HG02981 (cell line): ENCODE data around the gene GABPB1.

ENCODE experiments used
- ATAC-seq: cut with Tn5 transposase; IDR thresholded peaks from one replicate; pipeline ENCODE4 v1.9.1; 2021; ENCODE audit warnings: mild to moderate bottlenecking, moderate library complexity; ENCODE audit not compliant: unreplicated experiment

Gene GABPB1

DNA sequence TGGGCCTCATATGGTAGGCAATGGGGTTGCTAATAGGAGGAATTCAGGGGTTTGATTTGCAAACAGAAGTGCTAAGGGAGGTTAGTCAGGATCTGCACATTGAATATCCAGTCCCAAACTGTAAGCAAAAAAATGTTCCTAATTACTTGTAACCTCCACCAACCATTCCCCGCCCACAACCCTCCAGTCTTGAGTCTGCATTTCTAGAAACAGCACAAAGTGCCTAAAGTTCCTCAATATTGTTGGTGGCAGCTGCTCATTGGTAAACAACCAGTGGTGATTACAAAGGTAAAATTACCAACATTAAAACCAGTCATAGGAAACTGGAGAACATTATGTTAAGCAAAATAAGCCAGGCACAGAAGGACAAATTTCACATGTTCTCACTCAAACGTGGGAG is 108.4 kb downstream of the GABPB1 start:
- ATAC-seq = no peak

DNA sequence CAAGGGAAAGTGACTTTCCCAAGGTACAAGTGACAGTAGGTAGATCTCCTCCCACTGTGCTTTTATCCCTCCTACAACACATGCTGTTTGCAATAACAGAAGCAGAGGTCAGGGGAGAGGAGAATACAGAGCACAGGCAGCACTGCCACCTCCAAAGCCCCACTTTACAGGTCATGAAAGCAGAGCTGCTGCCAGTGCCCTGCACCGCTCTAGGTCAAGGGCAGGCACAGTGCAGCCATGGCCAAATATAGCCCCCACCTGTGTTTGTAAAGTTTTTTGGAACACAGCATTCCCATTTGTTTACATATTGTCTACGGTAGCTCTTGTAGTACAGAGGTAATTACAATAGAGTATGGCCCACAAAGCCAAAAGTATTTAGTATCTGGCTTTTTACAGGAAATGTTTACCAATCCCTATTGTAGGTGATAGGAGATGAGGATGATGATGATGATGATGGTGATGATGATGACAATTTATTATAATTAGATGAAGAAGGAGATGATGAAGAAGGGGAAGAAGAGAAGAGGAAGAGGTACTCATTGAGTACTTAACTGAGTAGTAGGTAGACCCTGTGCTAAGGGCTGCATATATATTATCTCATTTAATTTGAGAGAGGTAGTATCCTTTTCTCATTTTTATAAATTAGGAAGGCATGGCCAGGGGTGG is 109.9 kb downstream of the GABPB1 start:
- ATAC-seq = no peak

DNA sequence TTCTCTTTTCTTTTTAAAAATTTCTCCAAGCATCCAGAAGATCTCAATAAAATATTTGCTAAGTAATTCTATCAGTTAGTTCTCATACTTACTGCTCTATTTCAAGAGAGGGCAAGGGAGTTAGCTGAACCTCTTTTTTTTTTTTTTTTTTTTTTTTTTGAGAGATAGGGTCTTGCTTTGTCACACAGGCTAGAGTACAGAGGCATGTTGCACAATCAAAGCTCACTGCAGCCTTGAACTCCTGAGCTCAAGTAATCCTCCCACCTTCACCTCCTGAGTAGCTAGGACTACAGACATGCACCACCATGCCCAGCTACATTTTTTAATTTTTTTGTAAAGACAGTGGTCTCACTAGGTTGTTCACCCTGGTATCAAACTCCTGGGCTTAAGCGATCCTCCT is 110.8 kb downstream of the GABPB1 start:
- ATAC-seq = no peak

DNA sequence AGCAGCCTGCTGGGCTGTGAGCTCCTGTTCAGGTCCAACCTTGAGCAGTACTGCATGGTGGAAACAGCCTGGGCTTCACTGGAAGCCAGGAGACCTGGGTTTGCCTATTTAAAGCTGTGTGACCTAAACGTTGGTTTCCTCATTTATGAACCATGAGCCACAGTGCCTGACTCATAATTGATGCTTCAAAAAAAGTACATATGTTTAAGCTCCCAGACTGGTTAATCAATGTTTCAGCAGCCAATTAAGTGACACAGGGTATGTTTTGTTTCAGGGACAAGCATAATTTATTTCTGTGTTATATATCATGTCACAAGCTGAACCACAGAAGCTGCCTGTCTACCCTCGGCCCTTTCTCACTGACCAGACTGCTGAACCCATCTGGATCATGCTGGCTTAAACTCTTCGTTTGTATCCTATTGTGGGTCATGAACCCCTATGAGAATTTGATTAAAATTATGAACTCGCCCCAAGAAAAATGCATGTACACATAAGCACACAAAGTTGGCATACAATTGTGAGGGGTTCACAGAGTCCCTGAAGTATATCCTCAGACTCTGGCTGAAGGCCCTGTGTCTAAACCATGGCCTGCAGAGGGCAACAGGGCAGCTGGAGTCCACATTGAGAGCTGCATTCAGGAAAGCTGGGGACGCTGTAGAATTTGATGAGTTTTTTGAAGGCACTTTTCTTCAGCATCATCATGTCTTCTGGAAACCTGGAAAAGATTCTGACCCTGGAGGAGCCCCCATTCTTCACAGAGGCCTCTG is 113.1 kb downstream of the GABPB1 start:
- ATAC-seq = no peak

DNA sequence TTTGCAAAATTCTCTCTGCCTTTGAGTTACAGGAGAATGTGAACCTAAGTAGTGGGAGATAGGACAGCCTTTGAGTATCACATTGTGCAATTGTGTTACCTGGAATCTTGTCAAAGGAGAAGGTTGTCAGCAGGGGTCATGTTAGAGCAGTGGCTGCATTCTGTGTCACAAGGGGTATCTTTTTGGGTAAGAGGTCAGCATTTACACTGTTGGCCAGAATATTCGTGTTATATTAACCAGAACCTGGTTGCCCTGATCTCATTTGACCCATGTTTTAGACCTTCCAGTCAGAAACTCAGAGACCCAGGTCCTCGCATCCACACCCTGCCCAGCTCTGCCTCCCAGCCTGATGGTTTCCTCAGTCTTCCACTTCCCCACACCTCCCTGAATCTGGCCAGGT is 116.7 kb downstream of the GABPB1 start:
- no peak for ATAC-seq

DNA sequence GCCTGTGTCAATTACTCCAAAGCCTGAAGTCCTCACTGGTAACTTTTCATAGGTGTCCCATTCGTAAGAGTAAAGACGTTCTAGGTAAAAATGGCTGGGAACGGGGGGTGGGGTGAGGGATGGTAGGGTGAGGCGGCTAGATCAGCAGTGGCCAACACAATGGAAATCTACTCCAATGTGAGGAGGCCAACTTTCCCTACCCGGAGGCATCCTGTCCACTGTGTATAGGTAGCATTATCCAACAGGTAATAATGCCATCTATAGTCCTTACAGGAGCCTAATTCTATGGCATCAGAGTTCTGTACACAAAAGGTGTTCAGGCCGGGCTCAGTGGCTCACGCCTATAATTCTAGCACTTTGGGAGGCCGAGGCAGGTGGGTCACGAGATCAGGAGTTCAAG is 118.6 kb downstream of the GABPB1 start:
- no peak for ATAC-seq

DNA sequence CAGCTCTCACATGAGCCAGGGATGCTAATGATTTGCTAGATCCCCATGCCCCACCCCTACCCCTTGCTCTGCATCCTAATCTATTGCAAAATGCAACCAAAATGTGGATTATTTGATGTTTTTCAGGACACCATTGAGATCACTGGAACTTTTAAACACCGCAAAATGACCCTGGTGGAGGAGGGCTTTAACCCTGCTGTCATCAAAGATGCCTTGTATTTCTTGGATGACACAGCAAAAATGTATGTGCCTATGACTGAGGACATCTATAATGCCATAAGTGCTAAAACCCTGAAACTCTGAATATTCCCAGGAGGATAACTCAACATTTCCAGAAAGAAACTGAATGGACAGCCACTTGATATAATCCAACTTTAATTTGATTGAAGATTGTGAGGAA is 119.2 kb downstream of the GABPB1 start:
- no peak for ATAC-seq

DNA sequence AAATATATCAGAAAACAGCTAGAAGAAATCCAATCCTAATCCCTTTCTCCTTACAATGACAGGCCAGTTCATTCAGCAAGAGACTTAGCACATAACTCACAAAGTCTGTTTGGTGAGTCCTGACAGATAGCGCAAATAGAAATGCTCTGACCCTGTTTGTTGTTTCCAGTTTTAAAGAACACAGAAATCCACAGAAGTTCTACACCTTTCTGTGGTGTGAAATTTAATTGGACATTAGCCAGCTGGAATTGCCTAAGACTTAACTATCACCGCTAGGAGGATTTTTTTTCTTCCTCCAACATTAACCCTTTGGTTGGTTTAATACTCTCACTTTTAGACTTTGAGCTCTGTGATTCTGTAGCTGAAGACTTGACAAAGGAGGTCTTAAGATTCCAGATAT is 120.2 kb downstream of the GABPB1 start:
- ATAC-seq = no peak

DNA sequence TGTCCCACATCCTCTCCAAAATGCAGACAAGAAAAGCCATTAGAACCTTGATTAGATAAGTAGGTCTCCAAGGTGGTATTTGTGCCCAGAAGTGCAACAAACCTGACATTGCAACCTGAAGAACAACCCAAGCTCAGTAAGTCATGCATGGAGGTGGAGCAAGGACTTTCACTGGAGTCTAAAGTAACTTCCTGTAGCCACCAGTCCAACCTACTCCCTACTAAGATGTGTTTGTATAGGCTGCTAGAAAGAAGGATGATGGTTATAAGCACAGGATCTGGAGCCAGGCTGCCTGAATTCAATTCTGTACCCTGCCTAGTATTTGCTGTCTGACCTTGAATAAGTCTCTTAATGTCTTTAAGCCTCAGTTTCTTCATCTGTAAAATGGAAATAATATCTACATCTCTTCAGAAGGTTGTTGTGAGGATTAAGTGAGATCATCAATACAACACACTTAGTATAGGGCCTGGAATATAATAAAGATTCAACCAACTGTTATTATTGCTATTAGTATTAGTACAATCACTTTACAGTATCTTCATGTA is 121.7 kb downstream of the GABPB1 start:
- no peak for ATAC-seq

DNA sequence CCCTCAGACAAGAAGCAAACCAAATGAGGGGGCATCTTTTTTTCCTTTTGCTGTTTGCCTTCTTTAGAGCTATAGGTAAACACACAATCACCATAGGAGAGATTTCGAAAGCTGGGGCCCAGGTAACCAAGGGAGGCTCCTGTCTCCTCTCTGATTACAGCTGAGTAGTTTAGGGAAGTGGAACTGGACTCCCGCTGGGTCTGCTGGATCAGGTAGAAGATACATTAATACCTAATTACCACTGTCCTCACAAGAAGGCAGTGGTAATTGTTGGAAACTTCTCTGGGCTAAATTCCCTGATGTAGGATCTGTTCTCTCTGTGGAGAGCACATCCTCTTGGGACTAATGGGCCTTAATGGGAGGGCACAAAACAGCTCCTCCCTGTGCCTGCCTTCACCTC is 122.2 kb downstream of the GABPB1 start:
- no peak for ATAC-seq

DNA sequence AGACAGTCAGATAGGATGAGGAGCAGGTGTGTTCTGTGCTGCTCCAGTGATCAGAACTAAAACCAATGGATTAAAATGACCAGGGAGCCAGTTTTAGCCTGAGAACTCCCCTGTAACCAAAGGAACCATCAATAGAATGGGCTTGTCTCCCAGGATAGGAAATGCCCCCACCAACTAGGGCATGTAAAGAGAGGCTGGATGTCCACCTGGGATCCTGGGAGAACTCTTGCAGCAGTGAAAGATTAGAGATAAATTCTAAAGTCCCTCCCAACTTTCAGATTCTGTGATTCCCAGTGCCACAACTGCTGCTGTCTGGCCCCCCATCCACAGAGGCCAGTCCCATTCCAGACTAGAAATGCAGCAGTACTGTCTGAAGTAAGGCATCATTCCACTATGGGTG is 123.2 kb downstream of the GABPB1 start:
- ATAC-seq = no peak

DNA sequence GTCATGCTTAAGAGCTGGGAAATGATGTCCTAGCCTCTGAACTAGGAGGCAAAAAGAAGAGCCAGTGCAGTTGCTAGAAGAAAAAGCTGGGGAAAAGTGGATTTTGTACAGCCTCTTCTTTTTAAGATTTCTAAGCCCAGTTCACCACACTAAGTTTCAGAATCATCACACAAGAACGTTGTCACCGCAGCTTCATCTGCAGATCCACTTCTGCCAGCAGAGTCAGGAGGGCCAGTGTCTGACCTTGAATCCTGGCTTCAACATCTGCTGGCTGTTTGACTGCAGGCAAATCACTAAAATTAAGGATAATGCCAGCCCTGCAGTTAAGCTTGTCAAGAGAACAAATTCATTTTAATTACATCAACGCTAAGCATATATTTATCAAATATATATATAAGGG is 125.7 kb downstream of the GABPB1 start:
- no peak for ATAC-seq

DNA sequence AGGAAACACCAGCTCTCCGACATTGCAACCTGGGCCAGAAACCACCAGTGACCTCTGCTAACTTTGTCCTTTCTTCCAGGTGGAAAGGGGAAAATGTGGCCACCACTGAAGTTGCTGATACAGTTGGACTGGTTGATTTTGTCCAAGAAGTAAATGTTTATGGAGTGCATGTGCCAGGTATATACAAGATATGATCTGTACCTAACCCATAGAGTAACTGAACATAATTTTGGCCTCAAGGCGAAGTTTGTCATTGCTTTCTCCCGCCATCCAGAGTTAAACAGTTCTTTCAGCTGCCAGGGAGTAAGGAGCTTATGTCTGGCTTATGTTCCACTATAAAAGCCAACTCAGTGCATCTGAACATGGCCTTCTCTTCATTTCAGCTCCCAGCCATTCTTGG is 126.1 kb downstream of the GABPB1 start:
- ATAC-seq = no peak

DNA sequence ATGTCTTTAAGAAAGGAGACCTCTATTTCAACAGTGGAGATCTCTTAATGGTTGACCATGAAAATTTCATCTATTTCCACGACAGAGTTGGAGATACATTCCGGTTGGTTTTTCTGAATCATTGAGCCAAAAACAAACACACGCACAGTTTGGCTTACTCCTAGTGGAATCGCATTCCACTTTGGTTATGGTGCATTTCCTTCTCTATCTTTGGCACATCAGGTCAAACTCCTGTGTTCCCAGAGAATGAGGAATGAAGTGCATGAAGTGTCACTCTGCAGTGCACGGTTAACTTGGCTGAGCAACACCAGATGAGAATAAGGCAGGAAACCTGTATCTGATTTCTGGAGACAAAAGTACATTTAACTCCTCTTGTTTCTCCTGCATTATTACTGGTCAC is 127.9 kb downstream of the GABPB1 start:
- no peak for ATAC-seq

DNA sequence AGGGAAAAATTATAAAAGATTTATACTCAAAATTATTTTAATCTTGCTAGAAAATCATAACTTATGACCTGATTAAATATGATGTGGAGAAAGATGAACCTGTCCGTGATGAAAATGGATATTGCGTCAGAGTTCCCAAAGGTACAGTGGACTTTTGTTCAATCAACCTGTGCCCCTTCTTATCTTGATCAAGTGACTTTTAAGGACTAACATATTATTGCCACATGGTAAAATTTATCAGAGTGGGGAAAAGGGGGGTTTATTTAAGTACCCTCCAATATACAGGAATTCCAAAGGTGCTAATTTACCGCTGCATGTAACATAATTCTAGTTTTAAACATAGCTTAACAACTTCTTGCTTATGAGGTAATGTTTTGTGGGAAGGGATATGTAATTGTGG is 129.1 kb downstream of the GABPB1 start:
- no peak for ATAC-seq
